Measurements from ENCODE around the gene OR6B2.

- TF ChIP-seq POLR2A (IDR thresholded peaks at IDR 0.05) (no peak), CTCF (IDR thresholded peaks at IDR 0.05) (no peak), EP300 (IDR thresholded peaks at IDR 0.05) (no peak)
Observed at GRCh38 chr2:240074545-240074944, 44.3 kb upstream of the OR6B2 start.

All from ovary (tissue), 3 donors.